Mucosa of gallbladder (tissue), 1 donor: ENCODE results near the gene ZDHHC24. TPM values are rescaled to one million over a fixed set of nuclear protein-coding genes. Genes with fewer than 3 reads are reported as not detected.

Experiments
- DNase-seq: peaks from one replicate; pipeline ENCODE4 v3.0.0-alpha.2; 2020; ENCODE audit warnings: low spot score
- total RNA-seq: library from RNA; stranded (reverse); gene quantifications from one replicate; pipeline ENCODE4 v1.2.1, GENCODE V29; 2021
- donor health status: DM: no; HTN: no; CAD: no.

ZDHHC24 gene
- total RNA-seq, 1 donor from 2014 or later, result 24.1 TPM

DNA sequence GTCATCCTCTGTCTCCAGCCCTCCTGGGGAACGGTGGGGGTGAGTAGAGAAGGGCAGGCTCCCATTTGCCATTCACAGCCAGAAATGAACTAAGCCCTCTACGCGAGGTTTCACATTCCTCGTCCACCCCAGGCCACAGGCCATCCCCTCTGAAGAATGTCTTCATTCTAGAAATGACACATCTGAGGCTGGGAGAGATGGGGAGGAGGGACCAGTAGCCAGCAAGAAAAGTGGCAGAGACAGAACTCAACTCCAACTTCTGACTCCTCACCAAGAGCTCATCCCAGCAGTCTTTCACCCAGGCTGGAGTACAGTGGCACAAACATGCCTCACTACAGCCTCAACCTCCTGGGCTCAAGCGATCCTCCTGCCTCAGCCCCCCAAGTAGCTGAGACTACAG is 19.1 kb upstream of the ZDHHC24 start:
- no peak for DNase-seq

- no peak for DNase-seq
Measured at GRCh38 chr11:66564538-66564937, 18.7 kb upstream of the ZDHHC24 start.

GRCh38 chr11:66563832-66564231 is 18.0 kb upstream of the ZDHHC24 start:
- DNase-seq, result no peak

- DNase-seq, result no peak
Measured at GRCh38 chr11:66562907-66563583, 17.2 kb upstream of the ZDHHC24 start.

GRCh38 chr11:66562275-66562674 is 16.4 kb upstream of the ZDHHC24 start:
- DNase-seq, result no peak

DNA sequence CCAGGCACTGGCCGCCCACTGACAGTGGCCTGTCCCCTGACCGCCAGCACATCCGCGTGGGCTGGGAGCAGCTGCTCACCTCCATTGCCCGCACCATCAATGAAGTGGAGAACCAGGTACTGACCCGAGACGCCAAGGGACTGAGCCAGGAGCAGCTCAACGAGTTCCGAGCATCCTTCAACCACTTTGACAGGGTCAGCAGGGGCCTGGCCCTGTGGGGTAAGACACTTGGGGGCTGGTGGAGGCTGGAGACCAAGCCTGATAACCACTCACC is 16.1 kb upstream of the ZDHHC24 start:
- no peak for DNase-seq

- DNase-seq, result no peak
Measured at GRCh38 chr11:66561178-66561974, 15.5 kb upstream of the ZDHHC24 start.

GRCh38 chr11:66559866-66560676 is 14.2 kb upstream of the ZDHHC24 start:
- no peak for DNase-seq

DNA sequence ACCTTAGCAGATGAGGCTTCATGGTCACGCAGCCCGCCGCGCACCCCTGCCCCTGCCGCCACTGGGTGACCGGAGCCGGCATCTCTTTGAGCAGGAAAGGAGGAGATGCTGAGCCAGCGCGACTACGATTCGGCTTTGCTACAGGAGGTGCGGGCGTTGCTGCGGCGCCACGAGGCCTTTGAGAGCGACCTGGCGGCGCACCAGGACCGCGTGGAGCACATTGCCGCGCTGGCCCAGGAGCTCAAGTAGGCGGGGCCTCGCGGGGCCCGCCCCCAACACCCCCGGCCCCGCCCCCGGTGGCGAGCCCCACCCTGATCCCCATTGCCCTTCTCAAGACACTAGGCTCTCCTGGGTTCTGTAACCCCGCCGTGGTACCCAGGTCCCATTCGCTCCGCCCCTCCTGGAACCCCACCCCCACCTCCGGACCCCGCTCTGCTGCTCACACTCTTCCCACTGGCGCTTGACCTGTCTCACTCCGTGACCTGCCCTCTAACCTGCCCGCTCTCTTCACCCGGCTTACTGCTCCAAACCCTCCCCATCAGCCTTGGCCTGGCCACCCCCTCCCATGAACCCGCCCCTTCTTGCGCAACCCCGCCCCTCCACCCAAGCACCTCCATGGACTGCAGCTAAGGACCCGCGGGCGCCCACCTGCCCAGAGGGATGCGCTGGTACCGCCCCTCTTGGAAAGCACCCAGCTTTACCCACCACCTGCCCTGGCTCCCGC is 13.5 kb upstream of the ZDHHC24 start:
- no peak for DNase-seq

GRCh38 chr11:66557733-66558326 is 12.0 kb upstream of the ZDHHC24 start:
- DNase-seq, result no peak

DNA sequence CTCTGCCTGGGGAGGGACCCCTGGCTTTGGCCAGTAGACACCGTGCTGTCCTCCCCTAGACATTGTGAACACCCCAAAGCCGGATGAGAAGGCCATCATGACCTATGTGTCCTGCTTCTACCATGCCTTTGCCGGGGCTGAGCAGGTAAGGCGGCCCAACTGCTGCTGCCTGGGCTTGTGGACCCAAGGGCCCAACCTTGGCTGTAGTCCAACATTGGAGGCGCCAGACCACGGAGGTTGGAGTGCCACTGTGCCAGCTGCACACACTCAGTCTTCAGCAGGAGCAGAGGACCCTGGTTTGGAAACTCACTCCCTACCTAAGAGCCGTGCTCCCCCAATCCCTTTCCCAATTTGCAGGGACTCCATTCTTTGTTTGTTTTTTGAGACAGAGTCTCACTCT is 10.2 kb upstream of the ZDHHC24 start:
- DNase-seq, result no peak

GRCh38 chr11:66555416-66555815 is 9.6 kb upstream of the ZDHHC24 start:
- DNase-seq, result no peak

- no peak for DNase-seq
Measured at GRCh38 chr11:66554602-66555001, 8.8 kb upstream of the ZDHHC24 start.

GRCh38 chr11:66550887-66551286 is 5.0 kb upstream of the ZDHHC24 start:
- no peak for DNase-seq

DNA sequence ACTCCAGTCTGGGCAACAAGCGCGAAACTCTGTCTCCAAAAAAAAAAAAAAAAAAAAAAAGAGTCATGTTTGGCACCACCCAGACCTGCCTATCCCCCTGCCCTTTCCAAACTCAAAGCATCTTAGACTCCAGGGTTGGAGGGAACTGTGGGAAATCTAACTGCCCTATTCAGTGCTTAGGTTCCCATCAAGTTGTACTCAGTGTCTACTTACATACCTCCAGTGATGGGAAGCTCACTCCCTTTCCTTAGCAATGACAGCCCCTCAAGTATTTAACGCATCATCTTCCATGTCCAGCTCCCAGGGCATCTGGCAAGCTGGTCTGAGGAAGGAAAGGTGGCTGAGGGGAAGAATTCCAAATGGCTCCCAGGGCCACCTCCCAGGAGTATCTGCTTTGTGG is 3.8 kb upstream of the ZDHHC24 start:
- no peak for DNase-seq

DNA sequence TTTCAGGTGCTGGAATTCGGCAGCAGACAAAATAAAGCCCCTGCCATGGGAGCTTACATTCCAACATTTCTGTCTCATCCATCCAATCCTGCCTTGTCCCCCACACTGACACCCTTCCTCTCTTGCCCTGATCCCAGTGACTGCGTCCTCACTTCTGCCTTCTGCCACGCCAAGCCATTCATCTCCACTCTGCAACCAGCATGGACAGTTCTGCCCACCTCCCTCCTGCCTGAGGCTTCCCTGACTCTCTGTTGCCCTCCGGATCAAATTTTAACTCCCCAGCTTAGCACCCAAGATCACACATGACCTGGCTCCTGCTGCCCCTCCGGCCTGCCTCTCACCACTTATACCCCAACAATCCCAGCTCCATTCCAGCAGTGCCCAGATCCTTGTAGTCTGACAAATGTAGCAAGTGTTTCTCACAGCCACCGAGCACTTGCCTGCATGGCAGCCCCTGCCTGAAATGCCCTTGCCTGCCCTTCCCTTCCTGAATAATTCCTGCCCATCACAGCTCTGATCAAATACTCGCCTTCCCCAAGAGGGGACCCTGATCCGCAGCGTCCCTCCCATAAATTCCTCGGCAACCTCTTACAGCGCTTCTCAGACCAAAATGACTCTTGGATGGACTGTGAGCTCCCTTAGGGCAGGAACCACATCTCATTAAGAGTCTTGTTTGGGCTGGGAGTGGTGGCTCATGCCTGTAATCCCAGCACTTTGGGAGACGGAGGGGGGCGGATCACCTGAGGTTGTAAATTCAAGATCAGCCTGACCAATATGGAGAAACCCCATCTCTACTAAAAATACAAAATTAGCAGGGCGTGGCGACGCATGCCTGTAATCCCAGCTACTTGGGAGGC is 3.2 kb upstream of the ZDHHC24 start:
- no peak for DNase-seq

- DNase-seq, result no peak
Measured at GRCh38 chr11:66548041-66548440, 2.2 kb upstream of the ZDHHC24 start.

- no peak for DNase-seq
Measured at GRCh38 chr11:66547662-66548009, 1.8 kb upstream of the ZDHHC24 start.

GRCh38 chr11:66546966-66547661 is 1.3 kb upstream of the ZDHHC24 start:
- no peak for DNase-seq

GRCh38 chr11:66546368-66546965 is 619 bp upstream of the ZDHHC24 start, which contains the start of gene ACTN3:
TSS of gene ACTN3 (plus strand) at chr11:66546903. CDS start at chr11:66546938, 35 bp downstream.
- peak; percentile 22 for DNase-seq
